H1 (cell line): Measurements from ENCODE around the gene HNF1B. TPM values are rescaled to one million over a fixed set of nuclear protein-coding genes. Genes with fewer than 3 reads are reported as not detected.

ENCODE experiments used
- CREB1 ChIP-seq: IDR thresholded peaks from 2 replicates; pipeline ENCODE4 v1.6.1; 2012; ENCODE audit warnings: inconsistent platforms
- CTBP2 ChIP-seq: IDR thresholded peaks from 2 replicates; pipeline ENCODE4 v1.7.0; 2011; ENCODE audit warnings: borderline replicate concordance, mild to moderate bottlenecking, moderate library complexity, mixed read lengths, low read length; ENCODE audit not compliant: insufficient read depth, insufficient read length
- GTF2F1 ChIP-seq: IDR thresholded peaks from 2 replicates; pipeline ENCODE4 v1.6.1; 2012; ENCODE audit warnings: low read depth, low read length, improper control_type of control experiment, borderline replicate concordance
- RNF2 ChIP-seq: fragments of 200-900, 300-1000 bp; sonication (generic); IDR thresholded peaks from 2 replicates; pipeline ENCODE4 v1.7.1; 2016; ENCODE audit warnings: borderline replicate concordance, low read depth, mild to moderate bottlenecking, antibody characterized with exemption, low read length; ENCODE audit not compliant: poor library complexity, severe bottlenecking; ENCODE audit errors: missing control alignments
- SRF ChIP-seq: IDR thresholded peaks from 2 replicates; pipeline ENCODE4 v1.6.1; 2011; ENCODE audit warnings: mild to moderate bottlenecking, low read depth, low read length, moderate library complexity
- polyA plus RNA-seq, 7 experiments: library from polyadenylated mRNA; depleted of rRNA in 3 of 7; stranded (reverse) in 5 of 7; unstranded in 2 of 7; fragments of >200 nt in 5 of 7; fragments of 200-250 nt in 2 of 7; gene quantifications; 1 replicate in 5 of 7; 2 replicates in 1 of 7; 4 replicates in 1 of 7; pipeline versions ENCODE4 v1.2.1 to v1.2.3, GENCODE V29; 2011 to 2013; ENCODE audit warnings: missing spikeins in 2 of 7, mixed read lengths in 2 of 7
- total RNA-seq: library from RNA; stranded (reverse); fragmentation: NEBNext Ultra II Directional; extraction: Animal tissue kit (Norgen Biotek cat#: 25700); gene quantifications from 2 replicates; pipeline ENCODE4 v1.2.1, GENCODE V29; 2021
- TF ChIP-seq, protein P1 (sequence below): fragments of 300-600 bp; sonication (generic); IDR thresholded peaks from 2 replicates; pipeline ENCODE4 v1.7.1; 2012; ENCODE audit warnings: low read length, moderate library complexity, mild to moderate bottlenecking, inconsistent platforms; ENCODE audit not compliant: insufficient replicate concordance
- TF ChIP-seq, protein P2 (sequence below), 3 experiments: IDR thresholded peaks; 1 replicate in 2 of 3; 2 replicates in 1 of 3; pipeline versions ENCODE4 v1.5.1 to v1.6.1; 2011; ENCODE audit warnings: low read length in 3 of 3, mild to moderate bottlenecking in 3 of 3, inconsistent platforms in 2 of 3, low read depth in 1 of 3, moderate library complexity in 1 of 3; ENCODE audit not compliant: insufficient read depth in 1 of 3; ENCODE audit errors: control extremely low read depth in 1 of 3

Gene HNF1B
- total and polyA plus RNA-seq, 2 of the 8 experiments (the other 6 are each of a cell fraction or from before 2014, with no cell fraction given) = 0.13 to 0.30 TPM

DNA sequence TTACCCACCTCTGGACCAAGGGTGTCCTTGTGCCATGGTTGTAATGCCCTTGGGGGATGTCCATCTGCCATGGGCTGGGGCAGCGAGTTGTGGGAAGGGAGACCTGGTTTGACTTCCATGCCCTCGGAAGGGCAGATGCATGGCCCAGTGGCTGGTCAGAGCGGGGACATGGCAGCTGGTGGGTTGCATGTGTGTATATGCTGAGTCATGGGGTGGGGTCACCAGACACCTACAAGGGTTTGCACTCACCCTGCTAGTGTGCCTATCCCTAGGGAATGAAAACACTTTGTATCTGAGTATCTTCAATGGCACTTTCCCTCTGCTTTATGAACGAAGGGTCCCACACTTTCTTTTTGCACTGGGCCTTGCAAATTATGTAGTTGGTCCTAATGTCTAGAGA is 10.6 kb upstream of the HNF1B start (continued):
- TF ChIP-seq CTBP2 (no peak), CREB1 (no peak), RNF2 (no peak), GTF2F1 (no peak), SRF (no peak)
- TF ChIP-seq, protein P1, sequence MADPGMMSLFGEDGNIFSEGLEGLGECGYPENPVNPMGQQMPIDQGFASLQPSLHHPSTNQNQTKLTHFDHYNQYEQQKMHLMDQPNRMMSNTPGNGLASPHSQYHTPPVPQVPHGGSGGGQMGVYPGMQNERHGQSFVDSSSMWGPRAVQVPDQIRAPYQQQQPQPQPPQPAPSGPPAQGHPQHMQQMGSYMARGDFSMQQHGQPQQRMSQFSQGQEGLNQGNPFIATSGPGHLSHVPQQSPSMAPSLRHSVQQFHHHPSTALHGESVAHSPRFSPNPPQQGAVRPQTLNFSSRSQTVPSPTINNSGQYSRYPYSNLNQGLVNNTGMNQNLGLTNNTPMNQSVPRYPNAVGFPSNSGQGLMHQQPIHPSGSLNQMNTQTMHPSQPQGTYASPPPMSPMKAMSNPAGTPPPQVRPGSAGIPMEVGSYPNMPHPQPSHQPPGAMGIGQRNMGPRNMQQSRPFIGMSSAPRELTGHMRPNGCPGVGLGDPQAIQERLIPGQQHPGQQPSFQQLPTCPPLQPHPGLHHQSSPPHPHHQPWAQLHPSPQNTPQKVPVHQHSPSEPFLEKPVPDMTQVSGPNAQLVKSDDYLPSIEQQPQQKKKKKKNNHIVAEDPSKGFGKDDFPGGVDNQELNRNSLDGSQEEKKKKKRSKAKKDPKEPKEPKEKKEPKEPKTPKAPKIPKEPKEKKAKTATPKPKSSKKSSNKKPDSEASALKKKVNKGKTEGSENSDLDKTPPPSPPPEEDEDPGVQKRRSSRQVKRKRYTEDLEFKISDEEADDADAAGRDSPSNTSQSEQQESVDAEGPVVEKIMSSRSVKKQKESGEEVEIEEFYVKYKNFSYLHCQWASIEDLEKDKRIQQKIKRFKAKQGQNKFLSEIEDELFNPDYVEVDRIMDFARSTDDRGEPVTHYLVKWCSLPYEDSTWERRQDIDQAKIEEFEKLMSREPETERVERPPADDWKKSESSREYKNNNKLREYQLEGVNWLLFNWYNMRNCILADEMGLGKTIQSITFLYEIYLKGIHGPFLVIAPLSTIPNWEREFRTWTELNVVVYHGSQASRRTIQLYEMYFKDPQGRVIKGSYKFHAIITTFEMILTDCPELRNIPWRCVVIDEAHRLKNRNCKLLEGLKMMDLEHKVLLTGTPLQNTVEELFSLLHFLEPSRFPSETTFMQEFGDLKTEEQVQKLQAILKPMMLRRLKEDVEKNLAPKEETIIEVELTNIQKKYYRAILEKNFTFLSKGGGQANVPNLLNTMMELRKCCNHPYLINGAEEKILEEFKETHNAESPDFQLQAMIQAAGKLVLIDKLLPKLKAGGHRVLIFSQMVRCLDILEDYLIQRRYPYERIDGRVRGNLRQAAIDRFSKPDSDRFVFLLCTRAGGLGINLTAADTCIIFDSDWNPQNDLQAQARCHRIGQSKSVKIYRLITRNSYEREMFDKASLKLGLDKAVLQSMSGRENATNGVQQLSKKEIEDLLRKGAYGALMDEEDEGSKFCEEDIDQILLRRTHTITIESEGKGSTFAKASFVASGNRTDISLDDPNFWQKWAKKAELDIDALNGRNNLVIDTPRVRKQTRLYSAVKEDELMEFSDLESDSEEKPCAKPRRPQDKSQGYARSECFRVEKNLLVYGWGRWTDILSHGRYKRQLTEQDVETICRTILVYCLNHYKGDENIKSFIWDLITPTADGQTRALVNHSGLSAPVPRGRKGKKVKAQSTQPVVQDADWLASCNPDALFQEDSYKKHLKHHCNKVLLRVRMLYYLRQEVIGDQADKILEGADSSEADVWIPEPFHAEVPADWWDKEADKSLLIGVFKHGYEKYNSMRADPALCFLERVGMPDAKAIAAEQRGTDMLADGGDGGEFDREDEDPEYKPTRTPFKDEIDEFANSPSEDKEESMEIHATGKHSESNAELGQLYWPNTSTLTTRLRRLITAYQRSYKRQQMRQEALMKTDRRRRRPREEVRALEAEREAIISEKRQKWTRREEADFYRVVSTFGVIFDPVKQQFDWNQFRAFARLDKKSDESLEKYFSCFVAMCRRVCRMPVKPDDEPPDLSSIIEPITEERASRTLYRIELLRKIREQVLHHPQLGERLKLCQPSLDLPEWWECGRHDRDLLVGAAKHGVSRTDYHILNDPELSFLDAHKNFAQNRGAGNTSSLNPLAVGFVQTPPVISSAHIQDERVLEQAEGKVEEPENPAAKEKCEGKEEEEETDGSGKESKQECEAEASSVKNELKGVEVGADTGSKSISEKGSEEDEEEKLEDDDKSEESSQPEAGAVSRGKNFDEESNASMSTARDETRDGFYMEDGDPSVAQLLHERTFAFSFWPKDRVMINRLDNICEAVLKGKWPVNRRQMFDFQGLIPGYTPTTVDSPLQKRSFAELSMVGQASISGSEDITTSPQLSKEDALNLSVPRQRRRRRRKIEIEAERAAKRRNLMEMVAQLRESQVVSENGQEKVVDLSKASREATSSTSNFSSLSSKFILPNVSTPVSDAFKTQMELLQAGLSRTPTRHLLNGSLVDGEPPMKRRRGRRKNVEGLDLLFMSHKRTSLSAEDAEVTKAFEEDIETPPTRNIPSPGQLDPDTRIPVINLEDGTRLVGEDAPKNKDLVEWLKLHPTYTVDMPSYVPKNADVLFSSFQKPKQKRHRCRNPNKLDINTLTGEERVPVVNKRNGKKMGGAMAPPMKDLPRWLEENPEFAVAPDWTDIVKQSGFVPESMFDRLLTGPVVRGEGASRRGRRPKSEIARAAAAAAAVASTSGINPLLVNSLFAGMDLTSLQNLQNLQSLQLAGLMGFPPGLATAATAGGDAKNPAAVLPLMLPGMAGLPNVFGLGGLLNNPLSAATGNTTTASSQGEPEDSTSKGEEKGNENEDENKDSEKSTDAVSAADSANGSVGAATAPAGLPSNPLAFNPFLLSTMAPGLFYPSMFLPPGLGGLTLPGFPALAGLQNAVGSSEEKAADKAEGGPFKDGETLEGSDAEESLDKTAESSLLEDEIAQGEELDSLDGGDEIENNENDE = no peak
- TF ChIP-seq, protein P2, sequence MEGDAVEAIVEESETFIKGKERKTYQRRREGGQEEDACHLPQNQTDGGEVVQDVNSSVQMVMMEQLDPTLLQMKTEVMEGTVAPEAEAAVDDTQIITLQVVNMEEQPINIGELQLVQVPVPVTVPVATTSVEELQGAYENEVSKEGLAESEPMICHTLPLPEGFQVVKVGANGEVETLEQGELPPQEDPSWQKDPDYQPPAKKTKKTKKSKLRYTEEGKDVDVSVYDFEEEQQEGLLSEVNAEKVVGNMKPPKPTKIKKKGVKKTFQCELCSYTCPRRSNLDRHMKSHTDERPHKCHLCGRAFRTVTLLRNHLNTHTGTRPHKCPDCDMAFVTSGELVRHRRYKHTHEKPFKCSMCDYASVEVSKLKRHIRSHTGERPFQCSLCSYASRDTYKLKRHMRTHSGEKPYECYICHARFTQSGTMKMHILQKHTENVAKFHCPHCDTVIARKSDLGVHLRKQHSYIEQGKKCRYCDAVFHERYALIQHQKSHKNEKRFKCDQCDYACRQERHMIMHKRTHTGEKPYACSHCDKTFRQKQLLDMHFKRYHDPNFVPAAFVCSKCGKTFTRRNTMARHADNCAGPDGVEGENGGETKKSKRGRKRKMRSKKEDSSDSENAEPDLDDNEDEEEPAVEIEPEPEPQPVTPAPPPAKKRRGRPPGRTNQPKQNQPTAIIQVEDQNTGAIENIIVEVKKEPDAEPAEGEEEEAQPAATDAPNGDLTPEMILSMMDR (IDR thresholded peaks at IDR 0.05; ENCODE audit: control extremely low read depth in 1 of 3, insufficient read depth in 1 of 3, low read depth in 1 of 3, low read length in 3 of 3) = no peak
